HepG2 (cell line): ENCODE measurements around the gene ARFGAP3. TPM values are rescaled to one million over a fixed set of nuclear protein-coding genes. Genes with fewer than 3 reads are reported as not detected.

Experiments used
- ARNT2 ChIP-seq: sonication (generic); formaldehyde crosslinking; IDR thresholded peaks from 2 replicates; pipeline ENCODE4 v1.8.0; 2022; ENCODE audit warnings: mild to moderate bottlenecking, low read depth, missing genetic modification reagents, moderate library complexity
- CBX5 ChIP-seq: sonication (generic); formaldehyde crosslinking; IDR thresholded peaks from 2 replicates; pipeline ENCODE4 v1.4.0; 2020; ENCODE audit warnings: missing genetic modification reagents, borderline replicate concordance
- CEBPG ChIP-seq: IDR thresholded peaks from 2 replicates; pipeline ENCODE4 v1.6.1; 2016
- ETV5 ChIP-seq: IDR thresholded peaks from 2 replicates; pipeline ENCODE4 v1.6.1; 2018; ENCODE audit warnings: missing biosample characterization, missing genetic modification reagents, inconsistent platforms, borderline replicate concordance
- KMT2B ChIP-seq: IDR thresholded peaks from 2 replicates; pipeline ENCODE4 v1.6.1; 2016; ENCODE audit warnings: missing genetic modification reagents, missing compliant biosample characterization
- MIER3 ChIP-seq: IDR thresholded peaks from 2 replicates; pipeline ENCODE4 v1.6.1; 2016; ENCODE audit warnings: missing compliant biosample characterization, borderline replicate concordance
- NFYB ChIP-seq: sonication (generic); formaldehyde crosslinking; IDR thresholded peaks from 2 replicates; pipeline ENCODE4 v1.4.0; 2020; ENCODE audit warnings: missing genetic modification reagents
- RARA ChIP-seq: IDR thresholded peaks from 2 replicates; pipeline ENCODE4 v1.6.1; 2016; ENCODE audit warnings: missing genetic modification reagents, missing compliant biosample characterization
- ZBTB38 ChIP-seq: sonication (generic); formaldehyde crosslinking; IDR thresholded peaks from 2 replicates; pipeline ENCODE4 v1.5.1; 2020; ENCODE audit warnings: mild to moderate bottlenecking, missing genetic modification reagents
- ZFX ChIP-seq: sonication (generic); formaldehyde crosslinking; IDR thresholded peaks from 2 replicates; pipeline ENCODE4 v1.4.0; 2020; ENCODE audit warnings: mild to moderate bottlenecking, low read depth, missing genetic modification reagents, moderate library complexity
- ZMYM3 ChIP-seq: sonication (generic); formaldehyde crosslinking; IDR thresholded peaks from 2 replicates; pipeline ENCODE4 v1.5.1; 2020; ENCODE audit warnings: mild to moderate bottlenecking, missing genetic modification reagents
- ZNF121 ChIP-seq: sonication (generic); formaldehyde crosslinking; IDR thresholded peaks from 2 replicates; pipeline ENCODE4 v1.5.0; 2020; ENCODE audit warnings: mild to moderate bottlenecking, missing genetic modification reagents
- ZNF460 ChIP-seq: sonication (generic); formaldehyde crosslinking; IDR thresholded peaks from 2 replicates; pipeline ENCODE4 v1.5.1; 2020; ENCODE audit warnings: missing genetic modification reagents, mild to moderate bottlenecking, borderline replicate concordance
- ZNF746 ChIP-seq: sonication (generic); formaldehyde crosslinking; IDR thresholded peaks from 2 replicates; pipeline ENCODE4 v1.8.0; 2022; ENCODE audit warnings: mild to moderate bottlenecking, missing genetic modification reagents
- polyA plus RNA-seq, 8 experiments: library from polyadenylated mRNA; depleted of rRNA in 3 of 8; stranded (reverse) in 7 of 8; unstranded in 1 of 8; fragments of >200 nt; fragmentation: Illumina TruSeq in 4 of 8; extraction: Trizol in 4 of 8; gene quantifications; 2 replicates each; pipeline versions ENCODE4 v1.2.1 to v1.2.3, GENCODE V29; 2011 to 2016; ENCODE audit warnings: low read depth in 4 of 8, missing spikeins in 1 of 8, mixed read lengths in 1 of 8; ENCODE audit not compliant: insufficient read depth in 1 of 8
- total RNA-seq, 5 experiments: library from RNA; depleted of rRNA; stranded (reverse); fragments of >200 nt; fragmentation: Illumina TruSeq; extraction: Trizol; gene quantifications; 2 replicates each; pipeline ENCODE4 v1.2.3, GENCODE V29; 2016; ENCODE audit warnings: low read depth in 1 of 5
- TF ChIP-seq, protein P1 (sequence below): sonication (generic); formaldehyde crosslinking; IDR thresholded peaks from 2 replicates; pipeline ENCODE4 v1.4.0; 2020; ENCODE audit warnings: missing genetic modification reagents, borderline replicate concordance
- TF ChIP-seq, protein P2 (sequence below): sonication (generic); formaldehyde crosslinking; IDR thresholded peaks from 2 replicates; pipeline ENCODE4 v1.4.0; 2020; ENCODE audit warnings: mild to moderate bottlenecking, missing genetic modification reagents
- TF ChIP-seq, protein P3 (sequence below): sonication (generic); formaldehyde crosslinking; IDR thresholded peaks from 2 replicates; pipeline ENCODE4 v1.4.0; 2020; ENCODE audit warnings: missing genetic modification reagents
- TF ChIP-seq, protein P4 (sequence below): sonication (generic); formaldehyde crosslinking; IDR thresholded peaks from 2 replicates; pipeline ENCODE4 v1.5.1; 2020; ENCODE audit warnings: mild to moderate bottlenecking, missing genetic modification reagents, borderline replicate concordance

The ARFGAP3 gene
- total and polyA plus RNA-seq, 2 of the 13 experiments (the other 11 are each of a cell fraction or from before 2014, with no cell fraction given) = 41.7 to 61.6 TPM

DNA sequence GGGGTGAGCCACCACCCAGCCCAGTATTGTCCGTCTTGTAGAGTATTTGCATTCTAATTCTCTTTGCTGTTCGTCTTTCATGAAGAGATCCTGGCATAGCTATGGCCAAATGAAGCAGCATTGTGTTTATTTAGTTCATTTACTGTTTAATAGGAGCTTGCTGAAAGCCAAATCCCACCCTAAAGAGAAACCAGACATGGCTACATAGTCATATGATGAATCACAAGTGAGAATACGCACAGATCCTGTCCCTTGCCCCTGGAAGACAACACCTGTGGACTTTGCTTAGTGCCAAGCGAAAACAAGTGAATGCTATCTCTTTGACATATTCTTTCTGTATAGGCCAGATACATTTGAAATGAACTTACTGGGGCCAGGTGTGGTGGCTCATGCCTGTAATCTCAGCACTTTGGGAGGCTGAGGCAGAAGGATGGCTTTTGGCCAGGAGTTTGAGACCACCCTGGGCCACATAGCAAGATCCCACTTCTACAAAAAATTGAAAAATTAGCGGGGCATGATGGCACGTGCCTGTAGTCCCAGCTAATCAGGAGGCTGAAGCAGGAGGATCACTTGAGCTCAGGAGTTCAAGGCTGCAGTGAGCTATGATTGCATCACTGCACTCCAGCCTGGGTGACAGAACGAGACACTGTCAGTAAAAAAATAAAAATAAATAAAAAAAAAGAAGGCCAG lies 5.1 kb upstream of the ARFGAP3 start (continued):
- TF ChIP-seq, protein P1, sequence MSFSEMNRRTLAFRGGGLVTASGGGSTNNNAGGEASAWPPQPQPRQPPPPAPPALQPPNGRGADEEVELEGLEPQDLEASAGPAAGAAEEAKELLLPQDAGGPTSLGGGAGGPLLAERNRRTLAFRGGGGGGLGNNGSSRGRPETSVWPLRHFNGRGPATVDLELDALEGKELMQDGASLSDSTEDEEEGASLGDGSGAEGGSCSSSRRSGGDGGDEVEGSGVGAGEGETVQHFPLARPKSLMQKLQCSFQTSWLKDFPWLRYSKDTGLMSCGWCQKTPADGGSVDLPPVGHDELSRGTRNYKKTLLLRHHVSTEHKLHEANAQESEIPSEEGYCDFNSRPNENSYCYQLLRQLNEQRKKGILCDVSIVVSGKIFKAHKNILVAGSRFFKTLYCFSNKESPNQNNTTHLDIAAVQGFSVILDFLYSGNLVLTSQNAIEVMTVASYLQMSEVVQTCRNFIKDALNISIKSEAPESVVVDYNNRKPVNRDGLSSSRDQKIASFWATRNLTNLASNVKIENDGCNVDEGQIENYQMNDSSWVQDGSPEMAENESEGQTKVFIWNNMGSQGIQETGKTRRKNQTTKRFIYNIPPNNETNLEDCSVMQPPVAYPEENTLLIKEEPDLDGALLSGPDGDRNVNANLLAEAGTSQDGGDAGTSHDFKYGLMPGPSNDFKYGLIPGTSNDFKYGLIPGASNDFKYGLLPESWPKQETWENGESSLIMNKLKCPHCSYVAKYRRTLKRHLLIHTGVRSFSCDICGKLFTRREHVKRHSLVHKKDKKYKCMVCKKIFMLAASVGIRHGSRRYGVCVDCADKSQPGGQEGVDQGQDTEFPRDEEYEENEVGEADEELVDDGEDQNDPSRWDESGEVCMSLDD (CRISPR knock-in tag) = no peak
- TF ChIP-seq ZBTB38 (CRISPR knock-in tag) (peak; percentile 72), ARNT2 (no peak), ZNF121 (CRISPR knock-in tag) (peak; percentile 96), NFYB (CRISPR knock-in tag) (no peak), MIER3 (CRISPR knock-in tag) (0 out of 2 replicates have a peak, but pooled peaks have one; percentile 24), ZNF746 (no peak), ZMYM3 (CRISPR knock-in tag) (peak; percentile 70), ZNF460 (CRISPR knock-in tag) (no peak), KMT2B (CRISPR knock-in tag) (no peak), CBX5 (CRISPR knock-in tag) (no peak), CEBPG (peak; percentile 85), RARA (CRISPR knock-in tag) (peak; percentile 30; the same call in 1 of the 2 replicates), ZFX (CRISPR knock-in tag) (peak; percentile 23; the same call in 1 of the 2 replicates), ETV5 (CRISPR knock-in tag) (peak; percentile 11; the same call in 1 of the 2 replicates)
- TF ChIP-seq, protein P2, sequence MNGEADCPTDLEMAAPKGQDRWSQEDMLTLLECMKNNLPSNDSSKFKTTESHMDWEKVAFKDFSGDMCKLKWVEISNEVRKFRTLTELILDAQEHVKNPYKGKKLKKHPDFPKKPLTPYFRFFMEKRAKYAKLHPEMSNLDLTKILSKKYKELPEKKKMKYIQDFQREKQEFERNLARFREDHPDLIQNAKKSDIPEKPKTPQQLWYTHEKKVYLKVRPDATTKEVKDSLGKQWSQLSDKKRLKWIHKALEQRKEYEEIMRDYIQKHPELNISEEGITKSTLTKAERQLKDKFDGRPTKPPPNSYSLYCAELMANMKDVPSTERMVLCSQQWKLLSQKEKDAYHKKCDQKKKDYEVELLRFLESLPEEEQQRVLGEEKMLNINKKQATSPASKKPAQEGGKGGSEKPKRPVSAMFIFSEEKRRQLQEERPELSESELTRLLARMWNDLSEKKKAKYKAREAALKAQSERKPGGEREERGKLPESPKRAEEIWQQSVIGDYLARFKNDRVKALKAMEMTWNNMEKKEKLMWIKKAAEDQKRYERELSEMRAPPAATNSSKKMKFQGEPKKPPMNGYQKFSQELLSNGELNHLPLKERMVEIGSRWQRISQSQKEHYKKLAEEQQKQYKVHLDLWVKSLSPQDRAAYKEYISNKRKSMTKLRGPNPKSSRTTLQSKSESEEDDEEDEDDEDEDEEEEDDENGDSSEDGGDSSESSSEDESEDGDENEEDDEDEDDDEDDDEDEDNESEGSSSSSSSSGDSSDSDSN (CRISPR knock-in tag) = no peak
- TF ChIP-seq, protein P3, sequence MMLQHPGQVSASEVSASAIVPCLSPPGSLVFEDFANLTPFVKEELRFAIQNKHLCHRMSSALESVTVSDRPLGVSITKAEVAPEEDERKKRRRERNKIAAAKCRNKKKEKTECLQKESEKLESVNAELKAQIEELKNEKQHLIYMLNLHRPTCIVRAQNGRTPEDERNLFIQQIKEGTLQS (CRISPR knock-in tag) = 0 out of 2 replicates have a peak, but pooled peaks have one; percentile 50
- TF ChIP-seq, protein P4, sequence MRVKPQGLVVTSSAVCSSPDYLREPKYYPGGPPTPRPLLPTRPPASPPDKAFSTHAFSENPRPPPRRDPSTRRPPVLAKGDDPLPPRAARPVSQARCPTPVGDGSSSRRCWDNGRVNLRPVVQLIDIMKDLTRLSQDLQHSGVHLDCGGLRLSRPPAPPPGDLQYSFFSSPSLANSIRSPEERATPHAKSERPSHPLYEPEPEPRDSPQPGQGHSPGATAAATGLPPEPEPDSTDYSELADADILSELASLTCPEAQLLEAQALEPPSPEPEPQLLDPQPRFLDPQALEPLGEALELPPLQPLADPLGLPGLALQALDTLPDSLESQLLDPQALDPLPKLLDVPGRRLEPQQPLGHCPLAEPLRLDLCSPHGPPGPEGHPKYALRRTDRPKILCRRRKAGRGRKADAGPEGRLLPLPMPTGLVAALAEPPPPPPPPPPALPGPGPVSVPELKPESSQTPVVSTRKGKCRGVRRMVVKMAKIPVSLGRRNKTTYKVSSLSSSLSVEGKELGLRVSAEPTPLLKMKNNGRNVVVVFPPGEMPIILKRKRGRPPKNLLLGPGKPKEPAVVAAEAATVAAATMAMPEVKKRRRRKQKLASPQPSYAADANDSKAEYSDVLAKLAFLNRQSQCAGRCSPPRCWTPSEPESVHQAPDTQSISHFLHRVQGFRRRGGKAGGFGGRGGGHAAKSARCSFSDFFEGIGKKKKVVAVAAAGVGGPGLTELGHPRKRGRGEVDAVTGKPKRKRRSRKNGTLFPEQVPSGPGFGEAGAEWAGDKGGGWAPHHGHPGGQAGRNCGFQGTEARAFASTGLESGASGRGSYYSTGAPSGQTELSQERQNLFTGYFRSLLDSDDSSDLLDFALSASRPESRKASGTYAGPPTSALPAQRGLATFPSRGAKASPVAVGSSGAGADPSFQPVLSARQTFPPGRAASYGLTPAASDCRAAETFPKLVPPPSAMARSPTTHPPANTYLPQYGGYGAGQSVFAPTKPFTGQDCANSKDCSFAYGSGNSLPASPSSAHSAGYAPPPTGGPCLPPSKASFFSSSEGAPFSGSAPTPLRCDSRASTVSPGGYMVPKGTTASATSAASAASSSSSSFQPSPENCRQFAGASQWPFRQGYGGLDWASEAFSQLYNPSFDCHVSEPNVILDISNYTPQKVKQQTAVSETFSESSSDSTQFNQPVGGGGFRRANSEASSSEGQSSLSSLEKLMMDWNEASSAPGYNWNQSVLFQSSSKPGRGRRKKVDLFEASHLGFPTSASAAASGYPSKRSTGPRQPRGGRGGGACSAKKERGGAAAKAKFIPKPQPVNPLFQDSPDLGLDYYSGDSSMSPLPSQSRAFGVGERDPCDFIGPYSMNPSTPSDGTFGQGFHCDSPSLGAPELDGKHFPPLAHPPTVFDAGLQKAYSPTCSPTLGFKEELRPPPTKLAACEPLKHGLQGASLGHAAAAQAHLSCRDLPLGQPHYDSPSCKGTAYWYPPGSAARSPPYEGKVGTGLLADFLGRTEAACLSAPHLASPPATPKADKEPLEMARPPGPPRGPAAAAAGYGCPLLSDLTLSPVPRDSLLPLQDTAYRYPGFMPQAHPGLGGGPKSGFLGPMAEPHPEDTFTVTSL = peak; percentile 55; the same call in 1 of the 2 replicates
